Endodermal cell (in vitro differentiated cells): ENCODE measurements around the gene ARL6. TPM values are rescaled to one million over a fixed set of nuclear protein-coding genes. Genes with fewer than 3 reads are reported as not detected.
A peak's percentile ranks its signal among the peaks of the same experiment; 100 is the strongest.

Experiments
- DNase-seq: peaks from one replicate; pipeline ENCODE4 v3.0.0-alpha.2; 2017
- H3K27ac ChIP-seq: 2 replicates; pipeline ENCODE4 v1.5.1; 2013; ENCODE audit warnings: mild to moderate bottlenecking, low read depth, low read length, moderate library complexity
- H3K27me3 ChIP-seq: 2 replicates; pipeline ENCODE4 v1.6.1; 2013; ENCODE audit warnings: mild to moderate bottlenecking, low read length, moderate library complexity; ENCODE audit not compliant: insufficient read depth, control insufficient read depth, poor library complexity, severe bottlenecking
- H3K36me3 ChIP-seq: 2 replicates; pipeline ENCODE4 v1.7.0; 2013; ENCODE audit warnings: mild to moderate bottlenecking, low read length, moderate library complexity; ENCODE audit not compliant: control insufficient read depth, insufficient read depth
- H3K4me1 ChIP-seq: one replicate; pipeline ENCODE4 v1.7.0; 2013; ENCODE audit warnings: low read length; ENCODE audit not compliant: control insufficient read depth, insufficient read depth
- H3K4me3 ChIP-seq: 2 replicates; pipeline ENCODE4 v1.5.1; 2013; ENCODE audit warnings: mild to moderate bottlenecking, low read length, moderate library complexity
- H3K9ac ChIP-seq: 2 replicates; pipeline ENCODE4 v1.6.1; 2013; ENCODE audit warnings: mild to moderate bottlenecking, low read length, moderate library complexity; ENCODE audit not compliant: poor library complexity, severe bottlenecking; ENCODE audit errors: extremely low read depth
- H3K9me3 ChIP-seq: 2 replicates; pipeline ENCODE4 v1.6.1; 2013; ENCODE audit warnings: mild to moderate bottlenecking, low read length, moderate library complexity; ENCODE audit not compliant: control insufficient read depth
- H3K27ac Mint-ChIP-seq: 2 replicates; pipeline ENCODE4 v1.8.0; 2020; ENCODE audit warnings: mixed read lengths
- H3K27me3 Mint-ChIP-seq: 2 replicates; pipeline ENCODE4 v1.8.0; 2021; ENCODE audit warnings: mild to moderate bottlenecking, mixed read lengths; ENCODE audit not compliant: insufficient read depth
- H3K36me3 Mint-ChIP-seq: 2 replicates; pipeline ENCODE4 v1.8.0; 2020; ENCODE audit warnings: low read depth, mixed read lengths
- H3K4me1 Mint-ChIP-seq: 2 replicates; pipeline ENCODE4 v1.8.0; 2020; ENCODE audit warnings: mixed read lengths
- H3K4me3 Mint-ChIP-seq: 2 replicates; pipeline ENCODE4 v1.8.0; 2020; ENCODE audit warnings: mild to moderate bottlenecking, moderate library complexity, mixed read lengths
- H3K9me3 Mint-ChIP-seq: 2 replicates; pipeline ENCODE4 v1.8.0; 2020; ENCODE audit warnings: mild to moderate bottlenecking, mixed read lengths
- WGBS, 2 experiments: methylation state at CpG; one replicate each; pipeline versions ENCODE4 v1.1.5 to v1.1.7; 2013; ENCODE audit warnings: missing lambda C conversion rate in 2 of 2, mixed read lengths in 1 of 2; ENCODE audit not compliant: insufficient coverage in 1 of 2, insufficient read length in 1 of 2; 5-methylcytosine and 5-hydroxymethylcytosine counted together
- total RNA-seq, 2 donors: library from RNA; stranded (reverse); fragmentation: NEBNext Ultra II Directional in 1 of 2; extraction: Animal tissue kit (Norgen Biotek cat#: 25700) in 1 of 2; gene quantifications; 2 replicates in 1 of 2; 3 replicates in 1 of 2; pipeline ENCODE4 v1.2.1, GENCODE V29; 2021
- TF ChIP-seq, protein P1 (sequence below): fragments of 200-600 bp; sonication (generic); conservative IDR thresholded peaks from 2 replicates; pipeline ENCODE4 v1.5.0; 2021; ENCODE audit warnings: antibody characterized with exemption, mild to moderate bottlenecking

The ARL6 gene
- total RNA-seq, 2 donors from 2014 or later: 11.1 to 15.7 TPM

DNA sequence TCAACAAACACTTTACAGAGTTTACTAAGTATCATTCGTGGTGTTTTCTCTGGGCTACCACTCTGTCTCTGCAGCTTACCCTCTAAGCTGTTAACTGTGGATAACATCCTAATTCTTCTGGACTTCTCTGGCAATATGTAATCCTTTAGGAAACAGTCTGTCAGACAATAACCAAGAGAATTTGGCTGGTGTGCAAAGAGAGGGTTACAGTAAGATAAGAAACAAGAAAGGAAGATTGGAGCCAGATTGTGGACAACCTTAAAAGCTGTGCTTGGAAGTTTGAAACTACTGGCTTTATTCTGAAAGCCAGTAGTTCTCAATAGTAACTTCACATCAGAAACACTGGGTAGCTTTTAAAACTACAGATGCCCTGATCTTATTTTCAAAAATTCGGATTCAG, 778 bp downstream of the ARL6 start:
- H3K36me3 ChIP-seq: peaks cover 14% of the 10 kb centered on the region
- no peak overlapping the region for H3K27ac ChIP-seq
- no peaks in the 10 kb centered on the region for H3K4me1 ChIP-seq
- Mint-ChIP-seq H3K27ac (no peak overlapping the region), H3K4me3 (peak overlapping the region; percentile 94), H3K9me3 (peaks cover 2% of the 10 kb centered on the region), H3K4me1 (peaks cover 24% of the 10 kb centered on the region), H3K27me3 (no peaks in the 10 kb centered on the region), H3K36me3 (peaks cover 13% of the 10 kb centered on the region)
- TF ChIP-seq, protein P1, sequence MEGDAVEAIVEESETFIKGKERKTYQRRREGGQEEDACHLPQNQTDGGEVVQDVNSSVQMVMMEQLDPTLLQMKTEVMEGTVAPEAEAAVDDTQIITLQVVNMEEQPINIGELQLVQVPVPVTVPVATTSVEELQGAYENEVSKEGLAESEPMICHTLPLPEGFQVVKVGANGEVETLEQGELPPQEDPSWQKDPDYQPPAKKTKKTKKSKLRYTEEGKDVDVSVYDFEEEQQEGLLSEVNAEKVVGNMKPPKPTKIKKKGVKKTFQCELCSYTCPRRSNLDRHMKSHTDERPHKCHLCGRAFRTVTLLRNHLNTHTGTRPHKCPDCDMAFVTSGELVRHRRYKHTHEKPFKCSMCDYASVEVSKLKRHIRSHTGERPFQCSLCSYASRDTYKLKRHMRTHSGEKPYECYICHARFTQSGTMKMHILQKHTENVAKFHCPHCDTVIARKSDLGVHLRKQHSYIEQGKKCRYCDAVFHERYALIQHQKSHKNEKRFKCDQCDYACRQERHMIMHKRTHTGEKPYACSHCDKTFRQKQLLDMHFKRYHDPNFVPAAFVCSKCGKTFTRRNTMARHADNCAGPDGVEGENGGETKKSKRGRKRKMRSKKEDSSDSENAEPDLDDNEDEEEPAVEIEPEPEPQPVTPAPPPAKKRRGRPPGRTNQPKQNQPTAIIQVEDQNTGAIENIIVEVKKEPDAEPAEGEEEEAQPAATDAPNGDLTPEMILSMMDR: no peak
- H3K9me3 ChIP-seq: peaks cover 2% of the 10 kb centered on the region
- DNase-seq: no peak
- no peak overlapping the region for H3K9ac ChIP-seq
- peak overlapping the region; percentile 90 for H3K4me3 ChIP-seq
- H3K27me3 ChIP-seq: no peaks in the 10 kb centered on the region
- WGBS, 2 experiments: 26 to 57% methylated on average over 2 of the region's 2 CpGs

DNA sequence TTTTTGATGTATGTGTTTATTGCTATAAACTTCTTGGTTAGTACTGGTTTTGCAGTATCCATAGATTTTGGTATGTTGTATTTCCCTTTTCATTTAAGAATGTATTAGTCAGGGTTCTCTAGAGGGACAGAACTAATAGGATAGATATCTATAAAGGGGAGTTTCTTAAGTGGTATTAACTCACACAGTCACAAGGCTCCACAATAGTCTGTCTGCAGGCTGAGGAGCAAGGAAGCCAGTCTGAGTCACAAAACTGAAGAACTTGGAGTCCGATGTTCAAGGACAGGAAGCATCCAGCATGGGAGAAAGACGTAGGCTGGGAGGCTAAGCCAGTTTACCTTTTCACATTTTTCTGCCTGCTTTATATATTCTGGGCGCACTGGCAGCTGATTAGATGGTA, 8.4 kb downstream of the ARL6 start:
- Mint-ChIP-seq H3K9me3 (peaks cover 21% of the 10 kb centered on the region), H3K4me3 (no peak overlapping the region), H3K27ac (no peak overlapping the region), H3K27me3 (no peaks in the 10 kb centered on the region), H3K4me1 (peaks cover 26% of the 10 kb centered on the region), H3K36me3 (peaks cover 68% of the 10 kb centered on the region)
- no peak for DNase-seq
- H3K27ac ChIP-seq: no peak overlapping the region
- H3K36me3 ChIP-seq: peaks cover 20% of the 10 kb centered on the region
- H3K27me3 ChIP-seq: no peaks in the 10 kb centered on the region
- TF ChIP-seq, protein P1: no peak
- 97 to 100% methylated on average over 3 of the region's 3 CpGs for WGBS, 2 experiments
- H3K4me3 ChIP-seq: no peak overlapping the region
- H3K4me1 ChIP-seq: no peaks in the 10 kb centered on the region
- peaks cover 32% of the 10 kb centered on the region for H3K9me3 ChIP-seq
- H3K9ac ChIP-seq: no peak overlapping the region

DNA sequence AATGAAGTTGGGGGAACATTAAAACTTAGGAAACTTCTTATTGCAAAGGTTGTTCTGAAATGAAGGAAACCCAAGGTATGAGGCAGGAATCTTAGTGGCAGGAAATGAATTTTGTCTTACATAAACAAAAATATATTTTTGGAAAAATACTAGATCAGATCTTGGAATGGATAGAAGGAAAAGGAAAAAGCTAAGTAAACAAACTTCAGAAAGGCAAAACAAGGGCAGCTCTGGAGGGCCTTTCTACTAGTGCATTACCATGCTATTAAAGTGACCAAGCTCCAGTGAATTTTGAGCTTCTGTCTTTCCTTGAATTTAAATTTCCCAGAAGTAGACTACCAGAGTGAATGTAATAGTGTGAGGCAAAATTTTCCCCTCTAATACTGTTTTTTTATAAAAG, 13.6 kb downstream of the ARL6 start:
- Histone ChIP-seq H3K27me3 (no peaks in the 10 kb centered on the region), H3K9ac (no peak overlapping the region), H3K27ac (no peak overlapping the region), H3K4me1 (no peaks in the 10 kb centered on the region), H3K9me3 (peaks cover 15% of the 10 kb centered on the region), H3K4me3 (no peak overlapping the region), H3K36me3 (no peaks in the 10 kb centered on the region)
- no peak for DNase-seq
- TF ChIP-seq, protein P1: no peak
- no peak overlapping the region for H3K27ac Mint-ChIP-seq
- peaks cover 10% of the 10 kb centered on the region for H3K9me3 Mint-ChIP-seq
- no peaks in the 10 kb centered on the region for H3K27me3 Mint-ChIP-seq
- H3K4me3 Mint-ChIP-seq: no peak overlapping the region
- H3K36me3 Mint-ChIP-seq: peaks cover 39% of the 10 kb centered on the region
- peaks cover 24% of the 10 kb centered on the region for H3K4me1 Mint-ChIP-seq
